H9 (cell line): ENCODE measurements around the gene EHD4. TPM values are rescaled to one million over a fixed set of nuclear protein-coding genes. Genes with fewer than 3 reads are reported as not detected.

Experiments used
- DNase-seq: peaks from one replicate; pipeline ENCODE4 v3.0.0-alpha.2; 2017
- H2AFZ ChIP-seq: one replicate; pipeline ENCODE4 v1.6.1; 2013; ENCODE audit warnings: mild to moderate bottlenecking, low read length, control low read depth, moderate library complexity
- H2AK5ac ChIP-seq: 2 replicates; pipeline ENCODE4 v1.6.1; 2013; ENCODE audit warnings: low read length, control low read depth, mixed read lengths; ENCODE audit not compliant: insufficient read length
- H2BK120ac ChIP-seq: one replicate; pipeline ENCODE4 v1.6.1; 2013; ENCODE audit warnings: low read depth, mild to moderate bottlenecking, low read length, control low read depth, inconsistent platforms; ENCODE audit not compliant: poor library complexity, severe bottlenecking
- H2BK12ac ChIP-seq: 2 replicates; pipeline ENCODE4 v1.6.1; 2013; ENCODE audit warnings: low read length, control low read depth, mixed read lengths, low read depth; ENCODE audit not compliant: insufficient read length
- H2BK15ac ChIP-seq: 2 replicates; pipeline ENCODE4 v1.6.1; 2013; ENCODE audit warnings: low read depth, low read length, control low read depth
- H2BK20ac ChIP-seq: one replicate; pipeline ENCODE4 v1.6.1; 2013; ENCODE audit warnings: low read depth, mild to moderate bottlenecking, low read length, control low read depth, inconsistent platforms; ENCODE audit not compliant: poor library complexity, severe bottlenecking
- H2BK5ac ChIP-seq: 2 replicates; pipeline ENCODE4 v1.6.1; 2013; ENCODE audit warnings: low read length, control low read depth, mixed read lengths; ENCODE audit not compliant: insufficient read length
- H3K14ac ChIP-seq: 2 replicates; pipeline ENCODE4 v1.6.1; 2013; ENCODE audit warnings: low read length, control low read depth; ENCODE audit not compliant: insufficient read depth
- H3K18ac ChIP-seq: 2 replicates; pipeline ENCODE4 v1.6.1; 2013; ENCODE audit warnings: low read depth, mild to moderate bottlenecking, mixed read lengths, low read length, control low read depth; ENCODE audit not compliant: insufficient read length
- H3K23ac ChIP-seq: 2 replicates; pipeline ENCODE4 v1.6.1; 2013; ENCODE audit warnings: low read length, control low read depth, mixed read lengths, low read depth; ENCODE audit not compliant: insufficient read length
- H3K23me2 ChIP-seq: 2 replicates; pipeline ENCODE4 v1.6.1; 2013; ENCODE audit warnings: low read depth, mild to moderate bottlenecking, mixed read lengths, low read length, control low read depth; ENCODE audit not compliant: insufficient read length, poor library complexity, severe bottlenecking
- H3K27ac ChIP-seq: 2 replicates; pipeline ENCODE4 v1.5.1; 2013; ENCODE audit warnings: low read length, control low read depth, mixed read lengths, low read depth; ENCODE audit not compliant: insufficient read length
- H3K27me3 ChIP-seq: 2 replicates; pipeline ENCODE4 v1.6.1; 2013; ENCODE audit warnings: low read length, control low read depth, inconsistent platforms; ENCODE audit not compliant: insufficient read depth
- H3K4ac ChIP-seq: 2 replicates; pipeline ENCODE4 v1.6.1; 2013; ENCODE audit warnings: low read depth, mild to moderate bottlenecking, control low read depth, inconsistent platforms, low read length, moderate library complexity
- H3K4me1 ChIP-seq: 2 replicates; pipeline ENCODE4 v1.6.1; 2013; ENCODE audit warnings: low read length, control low read depth, inconsistent platforms; ENCODE audit not compliant: insufficient read depth
- H3K4me2 ChIP-seq: 2 replicates; pipeline ENCODE4 v1.6.1; 2013; ENCODE audit warnings: low read length, control low read depth, mixed read lengths; ENCODE audit not compliant: insufficient read length, insufficient read depth
- H3K56ac ChIP-seq: 2 replicates; pipeline ENCODE4 v1.6.1; 2013; ENCODE audit warnings: low read depth, mild to moderate bottlenecking, mixed read lengths, low read length, control low read depth; ENCODE audit not compliant: insufficient read length
- H3K79me1 ChIP-seq: 2 replicates; pipeline ENCODE4 v1.6.1; 2013; ENCODE audit warnings: low read depth, mild to moderate bottlenecking, moderate library complexity, low read length, control low read depth, inconsistent platforms; ENCODE audit not compliant: insufficient read depth, poor library complexity, severe bottlenecking
- H3K79me2 ChIP-seq: 2 replicates; pipeline ENCODE4 v1.6.1; 2013; ENCODE audit warnings: low read length, control low read depth, inconsistent platforms; ENCODE audit not compliant: insufficient read depth
- H3K9ac ChIP-seq: 2 replicates; pipeline ENCODE4 v1.6.1; 2013; ENCODE audit warnings: low read length, control low read depth, mixed read lengths; ENCODE audit not compliant: insufficient read length; ENCODE audit errors: extremely low read depth
- H3K9me3 ChIP-seq: one replicate; pipeline ENCODE4 v1.6.1; 2013; ENCODE audit warnings: low read depth, low read length, inconsistent platforms; ENCODE audit not compliant: control insufficient read depth
- H3T11ph ChIP-seq: one replicate; pipeline ENCODE4 v1.6.1; 2013; ENCODE audit warnings: mild to moderate bottlenecking, low read length, control low read depth, inconsistent platforms
- H4K20me1 ChIP-seq: one replicate; pipeline ENCODE4 v1.6.1; 2013; ENCODE audit not compliant: control insufficient read depth, insufficient read length, insufficient read depth
- H4K5ac ChIP-seq: 2 replicates; pipeline ENCODE4 v1.6.1; 2013; ENCODE audit warnings: low read depth, mild to moderate bottlenecking, mixed read lengths, low read length, control low read depth; ENCODE audit not compliant: insufficient read length
- H4K8ac ChIP-seq: replicated peaks from 2 replicates; pipeline ENCODE4 v1.6.1; 2013; ENCODE audit warnings: low read length, control low read depth, mixed read lengths, low read depth; ENCODE audit not compliant: insufficient read length
- H4K91ac ChIP-seq: 2 replicates; pipeline ENCODE4 v1.6.1; 2013; ENCODE audit warnings: low read depth, mild to moderate bottlenecking, moderate library complexity, mixed read lengths, low read length, control low read depth; ENCODE audit not compliant: insufficient read length
- H3K27ac Mint-ChIP-seq, 3 experiments: 2 replicates in 2 of 3; 3 replicates in 1 of 3; pipeline ENCODE4 v1.8.0; 2020 to 2021; ENCODE audit warnings: mixed read lengths in 3 of 3, mild to moderate bottlenecking in 1 of 3, moderate library complexity in 1 of 3
- H3K27me3 Mint-ChIP-seq: 2 replicates; pipeline ENCODE4 v1.8.0; 2021; ENCODE audit warnings: low read depth, mild to moderate bottlenecking, moderate library complexity, mixed read lengths
- H3K36me3 Mint-ChIP-seq, 3 experiments: 2 replicates in 2 of 3; 3 replicates in 1 of 3; pipeline ENCODE4 v1.8.0; 2020 to 2021; ENCODE audit warnings: low read depth in 3 of 3, mixed read lengths in 3 of 3; ENCODE audit not compliant: insufficient read depth in 1 of 3
- H3K4me1 Mint-ChIP-seq, 2 experiments: 2 replicates each; pipeline ENCODE4 v1.8.0; 2020; ENCODE audit warnings: mixed read lengths in 2 of 2
- H3K4me3 Mint-ChIP-seq, 2 experiments: 2 replicates in 1 of 2; 3 replicates in 1 of 2; pipeline ENCODE4 v1.8.0; 2020 to 2021; ENCODE audit warnings: mild to moderate bottlenecking in 2 of 2, mixed read lengths in 2 of 2, moderate library complexity in 1 of 2
- H3K9me3 Mint-ChIP-seq, 2 experiments: 2 replicates in 1 of 2; 3 replicates in 1 of 2; pipeline ENCODE4 v1.8.0; 2020; ENCODE audit warnings: mild to moderate bottlenecking in 2 of 2, mixed read lengths in 2 of 2, moderate library complexity in 1 of 2
- CTCF ChIP-seq: fragments of 200-600 bp; sonication (generic); conservative IDR thresholded peaks from 3 replicates; pipeline ENCODE4 v1.8.0; 2021; ENCODE audit warnings: antibody characterized with exemption, mild to moderate bottlenecking
- WGBS: extraction: QIAGEN DNeasy Blood & Tissue Kit; methylation state at CpG from one replicate; pipeline ENCODE4 v1.1.7; 2013; ENCODE audit warnings: missing lambda C conversion rate, low lambda C conversion rate, mixed read lengths; ENCODE audit not compliant: insufficient read length; ENCODE audit errors: extremely low coverage; 5-methylcytosine and 5-hydroxymethylcytosine counted together
- total RNA-seq: library from RNA; stranded (reverse); gene quantifications from 2 replicates; pipeline ENCODE4 v1.2.1, GENCODE V29; 2021

EHD4 gene
- total RNA-seq, 1 experiment from 2014 or later, result 22.9 TPM

GRCh38 chr15:41851755-41852370, 120.5 kb downstream of the EHD4 start:
- no peak for TF ChIP-seq CTCF
- Histone ChIP-seq H3K4ac (no peak overlapping the region), H3K9me3 (no peaks in the 10 kb centered on the region), H3K79me2 (no peaks in the 10 kb centered on the region), H3T11ph (no peak overlapping the region), H2BK12ac (no peak overlapping the region), H4K5ac (no peak overlapping the region), H2BK15ac (no peak overlapping the region), H2BK120ac (no peak overlapping the region), H3K14ac (no peak overlapping the region), H4K8ac (no peak overlapping the region), H3K23me2 (peaks cover 3% of the 10 kb centered on the region), H3K27ac (no peak overlapping the region), H3K79me1 (no peaks in the 10 kb centered on the region), H2BK20ac (no peak overlapping the region), H3K23ac (no peak overlapping the region), H4K91ac (no peak overlapping the region), H2AFZ (no peak overlapping the region), H3K9ac (no peak overlapping the region), H4K20me1 (no peaks in the 10 kb centered on the region), H2AK5ac (no peak overlapping the region), H3K18ac (no peak overlapping the region), H2BK5ac (no peak overlapping the region), H3K27me3 (no peaks in the 10 kb centered on the region), H3K4me2 (no peak overlapping the region), H3K4me1 (no peaks in the 10 kb centered on the region), H3K56ac (no peak overlapping the region)
- H3K9me3 Mint-ChIP-seq, result no peaks in the 10 kb centered on the region
- H3K4me1 Mint-ChIP-seq, result peaks cover 8 to 16% of the 10 kb centered on the region in 2 experiments
- H3K27me3 Mint-ChIP-seq, result peaks cover 3% of the 10 kb centered on the region
- no peak overlapping the region for H3K27ac Mint-ChIP-seq
- no peak for DNase-seq
- WGBS, result no CpG with 5 or more reads among the region's 8 CpGs
- H3K36me3 Mint-ChIP-seq, result peaks cover 1 to 17% (median 13%) of the 10 kb centered on the region in 3 experiments; a peak in 6 of 7 replicates
- H3K4me3 Mint-ChIP-seq, result no peak overlapping the region
